SK-N-SH (cell line): Measurements from ENCODE around the gene PHACTR4. TPM values are rescaled to one million over a fixed set of nuclear protein-coding genes. Genes with fewer than 3 reads are reported as not detected.

Experiments used
- CTCF ChIA-PET: fragments of 300-600, 350-600 bp; formaldehyde crosslinking; extraction: SDS; loops from one replicate; lab custom pipeline; 2021; lab: Yijun Ruan, JAX
- POLR2A ChIA-PET: fragments of 350-600 bp; sonication (Branson Sonifier 250); formaldehyde crosslinking; extraction: SDS; loops from one replicate; lab custom pipeline; 2020; ENCODE audit warnings: antibody characterized with exemption, inconsistent platforms; lab: Yijun Ruan, JAX
- DNase-seq: peaks from one replicate; pipeline ENCODE4 v3.0.0; 2012
- H2AFZ ChIP-seq: fragments of 200-600 bp; sonication (generic); 2 replicates; pipeline ENCODE4 v1.8.1; 2016; ENCODE audit warnings: antibody characterized with exemption, mild to moderate bottlenecking, low read depth
- H3F3A ChIP-seq: fragments of 200-600 bp; sonication (generic); replicated peaks from 2 replicates; pipeline ENCODE3; 2016; ENCODE audit warnings: antibody characterized with exemption, mild to moderate bottlenecking; ENCODE audit not compliant: insufficient read depth
- H3K27ac ChIP-seq, 2 experiments: fragments of 200-500 bp in 1 of 2; fragments of 200-600 bp in 1 of 2; sonication (Bioruptor generic) in 1 of 2; sonication (generic), shearing (Covaris generic) in 1 of 2; 2 replicates each; pipeline versions ENCODE4 v1.5.1 to v1.6.1; 2014 to 2016; ENCODE audit warnings: low read depth in 2 of 2, inconsistent platforms in 1 of 2, low read length in 1 of 2, mild to moderate bottlenecking in 1 of 2, mixed read lengths in 1 of 2
- H3K27me3 ChIP-seq: fragments of 200-600 bp; sonication (generic), shearing (Covaris generic); 2 replicates; pipeline ENCODE4 v1.6.1; 2016; ENCODE audit warnings: mixed run types; ENCODE audit not compliant: insufficient read depth
- H3K36me3 ChIP-seq, 2 experiments: fragments of 200-500 bp in 1 of 2; fragments of 200-600 bp in 1 of 2; sonication (Bioruptor generic) in 1 of 2; sonication (generic) in 1 of 2; replicated peaks in 1 of 2; 2 replicates each; pipeline versions ENCODE3 to v1.5.1; 2014 to 2016; ENCODE audit warnings: low read length in 1 of 2, mild to moderate bottlenecking in 1 of 2; ENCODE audit not compliant: insufficient read depth in 2 of 2, control insufficient read depth in 1 of 2
- H3K4me1 ChIP-seq, 2 experiments: fragments of 200-500 bp in 1 of 2; fragments of 200-600 bp in 1 of 2; sonication (Bioruptor generic) in 1 of 2; sonication (generic), shearing (Covaris generic) in 1 of 2; 2 replicates each; pipeline versions ENCODE4 v1.5.1 to v1.6.1; 2014 to 2016; ENCODE audit warnings: low read depth in 1 of 2, low read length in 1 of 2, mixed run types in 1 of 2; ENCODE audit not compliant: insufficient read depth in 2 of 2, control insufficient read depth in 1 of 2
- H3K4me2 ChIP-seq: fragments of 200-600 bp; sonication (generic), shearing (Covaris generic); 2 replicates; pipeline ENCODE4 v1.6.1; 2017; ENCODE audit warnings: mixed run types
- H3K4me3 ChIP-seq, 2 experiments: fragments of 200-500 bp in 1 of 2; fragments of 200-600 bp in 1 of 2; sonication (Bioruptor generic) in 1 of 2; sonication (generic), shearing (Covaris generic) in 1 of 2; 2 replicates each; pipeline versions ENCODE4 v1.5.1 to v1.8.1; 2014 to 2016; ENCODE audit warnings: low read depth in 2 of 2, inconsistent platforms in 1 of 2, low read length in 1 of 2, mild to moderate bottlenecking in 1 of 2, mixed read lengths in 1 of 2, moderate library complexity in 1 of 2
- H3K79me2 ChIP-seq: fragments of 200-600 bp; sonication (generic); 2 replicates; pipeline ENCODE4 v1.8.1; 2017; ENCODE audit warnings: mild to moderate bottlenecking; ENCODE audit not compliant: insufficient read depth
- H3K9ac ChIP-seq: fragments of 200-600 bp; sonication (generic); 2 replicates; pipeline ENCODE4 v1.6.1; 2017; ENCODE audit warnings: mixed run types
- H3K9me2 ChIP-seq: fragments of 200-600 bp; sonication (generic); 2 replicates; pipeline ENCODE4 v1.6.1; 2017; ENCODE audit warnings: mixed run types
- H3K9me3 ChIP-seq: fragments of 200-600 bp; sonication (generic); 2 replicates; pipeline ENCODE4 v1.6.1; 2017; ENCODE audit warnings: mixed run types, mild to moderate bottlenecking, moderate library complexity
- H4K20me1 ChIP-seq: fragments of 200-600 bp; sonication (generic); 2 replicates; pipeline ENCODE4 v1.6.1; 2017; ENCODE audit warnings: mild to moderate bottlenecking, mixed run types; ENCODE audit not compliant: insufficient read depth
- EP300 ChIP-seq, 2 experiments: IDR thresholded peaks; 2 replicates each; pipeline versions ENCODE4 v1.4.0 to v1.6.1; 2012; ENCODE audit warnings: borderline replicate concordance in 1 of 2, low read depth in 1 of 2, low read length in 1 of 2
- EZH2phosphoT487 ChIP-seq: fragments of 200-600 bp; sonication (generic); IDR thresholded peaks from 2 replicates; pipeline ENCODE4 v1.6.1; 2017; ENCODE audit warnings: low read depth, mixed run types, mild to moderate bottlenecking, antibody characterized with exemption, moderate library complexity, borderline replicate concordance
- FOXJ3 ChIP-seq: sonication (generic); formaldehyde crosslinking; IDR thresholded peaks from 2 replicates; pipeline ENCODE4 v1.5.1; 2020; ENCODE audit warnings: mild to moderate bottlenecking, missing genetic modification reagents
- FOXM1 ChIP-seq: IDR thresholded peaks from 2 replicates; pipeline ENCODE4 v1.4.0; 2012; ENCODE audit warnings: low read depth, mild to moderate bottlenecking
- GABPA ChIP-seq: IDR thresholded peaks from 2 replicates; pipeline ENCODE4 v1.4.0; 2012; ENCODE audit warnings: low read depth, mild to moderate bottlenecking
- GATA2 ChIP-seq: sonication (generic); formaldehyde crosslinking; IDR thresholded peaks from 2 replicates; pipeline ENCODE4 v1.5.0; 2020; ENCODE audit warnings: mild to moderate bottlenecking, missing genetic modification reagents
- MEF2A ChIP-seq: IDR thresholded peaks from 2 replicates; pipeline ENCODE4 v1.4.0; 2012; ENCODE audit warnings: low read depth, borderline replicate concordance
- MXI1 ChIP-seq: IDR thresholded peaks from 2 replicates; pipeline ENCODE4 v1.6.1; 2012; ENCODE audit warnings: mild to moderate bottlenecking, low read depth, low read length, improper control_type of control experiment
- NRF1 ChIP-seq: IDR thresholded peaks from 2 replicates; pipeline ENCODE4 v1.6.1; 2012; ENCODE audit warnings: low read depth, mild to moderate bottlenecking, low read length
- POLR2AphosphoS5 ChIP-seq: IDR thresholded peaks from 2 replicates; pipeline ENCODE4 v1.6.1; 2012; ENCODE audit warnings: low read depth, low read length
- RFX5 ChIP-seq: IDR thresholded peaks from 2 replicates; pipeline ENCODE4 v1.6.1; 2012; ENCODE audit warnings: mild to moderate bottlenecking, improper control_type of control experiment, low read length
- SIN3A ChIP-seq: IDR thresholded peaks from 2 replicates; pipeline ENCODE4 v1.6.1; 2012; ENCODE audit warnings: low read depth, mild to moderate bottlenecking, low read length, moderate library complexity, borderline replicate concordance
- TAF1 ChIP-seq: IDR thresholded peaks from 2 replicates; pipeline ENCODE4 v1.6.1; 2012; ENCODE audit warnings: low read depth, mild to moderate bottlenecking, low read length, moderate library complexity, borderline replicate concordance
- TCF12 ChIP-seq: IDR thresholded peaks from 2 replicates; pipeline ENCODE4 v1.4.0; 2012
- YY1 ChIP-seq: IDR thresholded peaks from 2 replicates; pipeline ENCODE4 v1.4.0; 2012; ENCODE audit warnings: low read depth, mild to moderate bottlenecking
- WGBS: methylation state at CpG from one replicate; pipeline ENCODE4 v1.1.6; 2017; ENCODE audit warnings: low lambda C conversion rate; 5-methylcytosine and 5-hydroxymethylcytosine counted together
- polyA plus RNA-seq, 3 experiments: library from polyadenylated mRNA; depleted of rRNA; stranded (reverse); fragments of >200 nt; gene quantifications; 2 replicates each; pipeline ENCODE4 v1.2.3, GENCODE V29; 2012
- TF ChIP-seq, protein P1 (sequence below): IDR thresholded peaks from 2 replicates; pipeline ENCODE4 v1.6.1; 2012; ENCODE audit warnings: mild to moderate bottlenecking, low read depth, low read length, moderate library complexity
- TF ChIP-seq, protein P2 (sequence below): fragments of 150-350 bp; IDR thresholded peaks from 2 replicates; pipeline ENCODE4 v1.6.1; 2017; ENCODE audit warnings: antibody characterized with exemption, low read length, low read depth, borderline replicate concordance
- TF ChIP-seq, protein P3 (sequence below): IDR thresholded peaks from 2 replicates; pipeline ENCODE4 v1.4.0; 2012; ENCODE audit warnings: low read depth, borderline replicate concordance
- TF ChIP-seq, protein P4 (sequence below): IDR thresholded peaks from 2 replicates; pipeline ENCODE4 v1.4.0; 2012; ENCODE audit warnings: low read depth, borderline replicate concordance
- TF ChIP-seq, protein P5 (sequence below): fragments of 150-350 bp; IDR thresholded peaks from 2 replicates; pipeline ENCODE4 v1.6.1; 2016; ENCODE audit warnings: mild to moderate bottlenecking, low read depth, low read length

Gene PHACTR4
- polyA plus RNA-seq, 1 of the 3 experiments (the other 2 are of a cell fraction), result 9.8 TPM

DNA sequence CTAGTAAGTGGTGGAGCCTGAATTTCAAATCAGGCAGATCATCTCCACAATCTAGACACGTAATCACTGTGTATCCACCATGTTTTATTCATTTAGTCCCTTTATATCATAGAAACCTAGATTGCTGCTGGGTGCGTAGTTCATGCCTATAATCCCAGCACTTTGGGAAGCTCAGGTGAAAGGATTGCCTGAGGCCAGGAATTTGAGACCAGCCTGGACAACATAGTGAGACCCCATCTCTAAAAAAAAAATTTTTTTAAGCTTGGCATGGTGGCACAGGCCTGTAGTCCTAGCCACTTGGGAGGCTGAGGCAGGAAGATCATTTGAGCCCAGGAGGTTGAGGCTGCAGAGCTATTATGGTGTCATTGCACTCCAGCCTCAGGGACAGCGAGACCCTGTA lies 30.6 kb upstream of the PHACTR4 start:
- Histone ChIP-seq H3F3A (peaks cover 3% of the 10 kb centered on the region), H3K9ac (no peak overlapping the region), H3K27ac (no peak overlapping the region), H3K4me2 (no peak overlapping the region), H3K9me3 (no peaks in the 10 kb centered on the region), H3K36me3 (peaks cover 6 to 18% of the 10 kb centered on the region in 2 experiments), H3K4me1 (no peaks in the 10 kb centered on the region), H3K9me2 (no peaks in the 10 kb centered on the region), H3K27me3 (no peaks in the 10 kb centered on the region), H4K20me1 (no peaks in the 10 kb centered on the region), H3K4me3 (no peak overlapping the region), H3K79me2 (no peaks in the 10 kb centered on the region), H2AFZ (no peak overlapping the region)
- ChIA-PET POLR2A (no interaction called here), CTCF (interaction anchor here (1.7 kb wide), 1 partner anchor 21 kb away, joined by 8 read pairs; no protein-coding TSS in a partner anchor)
- DNase-seq, result no peak
- TF ChIP-seq GATA2 (CRISPR knock-in tag) (no peak), GABPA (no peak), POLR2AphosphoS5 (no peak), EZH2phosphoT487 (no peak), RFX5 (no peak), TAF1 (no peak)
- WGBS, result 100% methylated on average over 3 of the region's 3 CpGs

DNA sequence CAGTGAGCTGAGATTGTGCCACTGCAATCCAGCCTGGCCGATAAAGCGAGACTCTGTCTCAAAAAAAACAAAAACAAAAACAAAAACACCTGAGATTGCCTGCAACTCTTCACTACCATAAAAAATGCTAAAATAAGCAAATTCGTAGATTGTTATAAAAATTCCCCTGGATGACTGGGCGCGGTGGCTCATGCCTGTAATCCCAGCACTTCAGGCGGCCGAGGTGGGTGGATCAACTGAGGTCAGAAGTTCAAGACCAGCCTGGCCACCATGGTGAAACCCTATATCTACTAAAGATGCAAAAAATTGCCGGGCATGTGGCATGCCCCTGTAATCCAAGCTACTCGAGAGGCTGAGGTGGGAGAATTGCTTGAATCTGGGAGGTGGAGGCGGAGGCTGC lies 30.0 kb upstream of the PHACTR4 start:
- H3K9me3 ChIP-seq, result no peaks in the 10 kb centered on the region
- no peak overlapping the region for H3K27ac ChIP-seq
- H3K27me3 ChIP-seq, result no peaks in the 10 kb centered on the region
- H3K36me3 ChIP-seq, result peaks cover 3 to 17% of the 10 kb centered on the region in 2 experiments
- 95% methylated on average over 10 of the region's 10 CpGs for WGBS
- ChIA-PET POLR2A (no interaction called here), CTCF (interaction anchor here (1.0 to 1.7 kb wide), 2 partner anchors 20 to 263 kb away, joined by 3 to 8 read pairs; no protein-coding TSS in a partner anchor)
- no peak overlapping the region for H2AFZ ChIP-seq
- TF ChIP-seq GATA2 (CRISPR knock-in tag) (no peak), RFX5 (no peak), MEF2A (no peak), YY1 (no peak), TCF12 (no peak), FOXM1 (no peak), MXI1 (no peak), GABPA (no peak), TAF1 (no peak), FOXJ3 (CRISPR knock-in tag) (no peak), SIN3A (no peak), NRF1 (no peak), EP300 (IDR thresholded peaks at IDR 0.05; ENCODE audit: borderline replicate concordance in 1 of 2, low read depth in 1 of 2, low read length in 1 of 2) (no peak)
- TF ChIP-seq, protein P1, sequence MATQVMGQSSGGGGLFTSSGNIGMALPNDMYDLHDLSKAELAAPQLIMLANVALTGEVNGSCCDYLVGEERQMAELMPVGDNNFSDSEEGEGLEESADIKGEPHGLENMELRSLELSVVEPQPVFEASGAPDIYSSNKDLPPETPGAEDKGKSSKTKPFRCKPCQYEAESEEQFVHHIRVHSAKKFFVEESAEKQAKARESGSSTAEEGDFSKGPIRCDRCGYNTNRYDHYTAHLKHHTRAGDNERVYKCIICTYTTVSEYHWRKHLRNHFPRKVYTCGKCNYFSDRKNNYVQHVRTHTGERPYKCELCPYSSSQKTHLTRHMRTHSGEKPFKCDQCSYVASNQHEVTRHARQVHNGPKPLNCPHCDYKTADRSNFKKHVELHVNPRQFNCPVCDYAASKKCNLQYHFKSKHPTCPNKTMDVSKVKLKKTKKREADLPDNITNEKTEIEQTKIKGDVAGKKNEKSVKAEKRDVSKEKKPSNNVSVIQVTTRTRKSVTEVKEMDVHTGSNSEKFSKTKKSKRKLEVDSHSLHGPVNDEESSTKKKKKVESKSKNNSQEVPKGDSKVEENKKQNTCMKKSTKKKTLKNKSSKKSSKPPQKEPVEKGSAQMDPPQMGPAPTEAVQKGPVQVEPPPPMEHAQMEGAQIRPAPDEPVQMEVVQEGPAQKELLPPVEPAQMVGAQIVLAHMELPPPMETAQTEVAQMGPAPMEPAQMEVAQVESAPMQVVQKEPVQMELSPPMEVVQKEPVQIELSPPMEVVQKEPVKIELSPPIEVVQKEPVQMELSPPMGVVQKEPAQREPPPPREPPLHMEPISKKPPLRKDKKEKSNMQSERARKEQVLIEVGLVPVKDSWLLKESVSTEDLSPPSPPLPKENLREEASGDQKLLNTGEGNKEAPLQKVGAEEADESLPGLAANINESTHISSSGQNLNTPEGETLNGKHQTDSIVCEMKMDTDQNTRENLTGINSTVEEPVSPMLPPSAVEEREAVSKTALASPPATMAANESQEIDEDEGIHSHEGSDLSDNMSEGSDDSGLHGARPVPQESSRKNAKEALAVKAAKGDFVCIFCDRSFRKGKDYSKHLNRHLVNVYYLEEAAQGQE, result no peak
- TF ChIP-seq, protein P2, sequence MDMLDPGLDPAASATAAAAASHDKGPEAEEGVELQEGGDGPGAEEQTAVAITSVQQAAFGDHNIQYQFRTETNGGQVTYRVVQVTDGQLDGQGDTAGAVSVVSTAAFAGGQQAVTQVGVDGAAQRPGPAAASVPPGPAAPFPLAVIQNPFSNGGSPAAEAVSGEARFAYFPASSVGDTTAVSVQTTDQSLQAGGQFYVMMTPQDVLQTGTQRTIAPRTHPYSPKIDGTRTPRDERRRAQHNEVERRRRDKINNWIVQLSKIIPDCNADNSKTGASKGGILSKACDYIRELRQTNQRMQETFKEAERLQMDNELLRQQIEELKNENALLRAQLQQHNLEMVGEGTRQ, result no peak
- TF ChIP-seq, protein P3, sequence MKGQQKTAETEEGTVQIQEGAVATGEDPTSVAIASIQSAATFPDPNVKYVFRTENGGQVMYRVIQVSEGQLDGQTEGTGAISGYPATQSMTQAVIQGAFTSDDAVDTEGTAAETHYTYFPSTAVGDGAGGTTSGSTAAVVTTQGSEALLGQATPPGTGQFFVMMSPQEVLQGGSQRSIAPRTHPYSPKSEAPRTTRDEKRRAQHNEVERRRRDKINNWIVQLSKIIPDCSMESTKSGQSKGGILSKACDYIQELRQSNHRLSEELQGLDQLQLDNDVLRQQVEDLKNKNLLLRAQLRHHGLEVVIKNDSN, result no peak
- TF ChIP-seq, protein P4, sequence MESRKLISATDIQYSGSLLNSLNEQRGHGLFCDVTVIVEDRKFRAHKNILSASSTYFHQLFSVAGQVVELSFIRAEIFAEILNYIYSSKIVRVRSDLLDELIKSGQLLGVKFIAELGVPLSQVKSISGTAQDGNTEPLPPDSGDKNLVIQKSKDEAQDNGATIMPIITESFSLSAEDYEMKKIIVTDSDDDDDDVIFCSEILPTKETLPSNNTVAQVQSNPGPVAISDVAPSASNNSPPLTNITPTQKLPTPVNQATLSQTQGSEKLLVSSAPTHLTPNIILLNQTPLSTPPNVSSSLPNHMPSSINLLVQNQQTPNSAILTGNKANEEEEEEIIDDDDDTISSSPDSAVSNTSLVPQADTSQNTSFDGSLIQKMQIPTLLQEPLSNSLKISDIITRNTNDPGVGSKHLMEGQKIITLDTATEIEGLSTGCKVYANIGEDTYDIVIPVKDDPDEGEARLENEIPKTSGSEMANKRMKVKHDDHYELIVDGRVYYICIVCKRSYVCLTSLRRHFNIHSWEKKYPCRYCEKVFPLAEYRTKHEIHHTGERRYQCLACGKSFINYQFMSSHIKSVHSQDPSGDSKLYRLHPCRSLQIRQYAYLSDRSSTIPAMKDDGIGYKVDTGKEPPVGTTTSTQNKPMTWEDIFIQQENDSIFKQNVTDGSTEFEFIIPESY, result no peak
- TF ChIP-seq, protein P5, sequence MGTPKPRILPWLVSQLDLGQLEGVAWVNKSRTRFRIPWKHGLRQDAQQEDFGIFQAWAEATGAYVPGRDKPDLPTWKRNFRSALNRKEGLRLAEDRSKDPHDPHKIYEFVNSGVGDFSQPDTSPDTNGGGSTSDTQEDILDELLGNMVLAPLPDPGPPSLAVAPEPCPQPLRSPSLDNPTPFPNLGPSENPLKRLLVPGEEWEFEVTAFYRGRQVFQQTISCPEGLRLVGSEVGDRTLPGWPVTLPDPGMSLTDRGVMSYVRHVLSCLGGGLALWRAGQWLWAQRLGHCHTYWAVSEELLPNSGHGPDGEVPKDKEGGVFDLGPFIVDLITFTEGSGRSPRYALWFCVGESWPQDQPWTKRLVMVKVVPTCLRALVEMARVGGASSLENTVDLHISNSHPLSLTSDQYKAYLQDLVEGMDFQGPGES, result no peak
- H3K79me2 ChIP-seq, result no peaks in the 10 kb centered on the region
- DNase-seq, result no peak
- no peak overlapping the region for H3K4me2 ChIP-seq
- H4K20me1 ChIP-seq, result no peaks in the 10 kb centered on the region
- no peak overlapping the region for H3K9ac ChIP-seq
- no peaks in the 10 kb centered on the region for H3K4me1 ChIP-seq
- H3F3A ChIP-seq, result peaks cover 3% of the 10 kb centered on the region
- no peaks in the 10 kb centered on the region for H3K9me2 ChIP-seq
- H3K4me3 ChIP-seq, result no peak overlapping the region
